SK-N-SH (cell line): Measurements from ENCODE around the gene SORL1. TPM values are rescaled to one million over a fixed set of nuclear protein-coding genes. Genes with fewer than 3 reads are reported as not detected.

Source experiments
- CTCF ChIA-PET: fragments of 300-600, 350-600 bp; formaldehyde crosslinking; extraction: SDS; loops from one replicate; lab custom pipeline; 2021; lab: Yijun Ruan, JAX
- POLR2A ChIA-PET: fragments of 350-600 bp; sonication (Branson Sonifier 250); formaldehyde crosslinking; extraction: SDS; loops from one replicate; lab custom pipeline; 2020; ENCODE audit warnings: antibody characterized with exemption, inconsistent platforms; lab: Yijun Ruan, JAX
- DNase-seq: peaks from one replicate; pipeline ENCODE4 v3.0.0; 2012
- H2AFZ ChIP-seq: fragments of 200-600 bp; sonication (generic); 2 replicates; pipeline ENCODE4 v1.8.1; 2016; ENCODE audit warnings: antibody characterized with exemption, mild to moderate bottlenecking, low read depth
- H3F3A ChIP-seq: fragments of 200-600 bp; sonication (generic); replicated peaks from 2 replicates; pipeline ENCODE3; 2016; ENCODE audit warnings: antibody characterized with exemption, mild to moderate bottlenecking; ENCODE audit not compliant: insufficient read depth
- H3K27ac ChIP-seq, 2 experiments: fragments of 200-500 bp in 1 of 2; fragments of 200-600 bp in 1 of 2; sonication (Bioruptor generic) in 1 of 2; sonication (generic), shearing (Covaris generic) in 1 of 2; 2 replicates each; pipeline versions ENCODE4 v1.5.1 to v1.6.1; 2014 to 2016; ENCODE audit warnings: low read depth in 2 of 2, inconsistent platforms in 1 of 2, low read length in 1 of 2, mild to moderate bottlenecking in 1 of 2, mixed read lengths in 1 of 2
- H3K27me3 ChIP-seq: fragments of 200-600 bp; sonication (generic), shearing (Covaris generic); 2 replicates; pipeline ENCODE4 v1.6.1; 2016; ENCODE audit warnings: mixed run types; ENCODE audit not compliant: insufficient read depth
- H3K36me3 ChIP-seq, 2 experiments: fragments of 200-500 bp in 1 of 2; fragments of 200-600 bp in 1 of 2; sonication (Bioruptor generic) in 1 of 2; sonication (generic) in 1 of 2; replicated peaks in 1 of 2; 2 replicates each; pipeline versions ENCODE3 to v1.5.1; 2014 to 2016; ENCODE audit warnings: low read length in 1 of 2, mild to moderate bottlenecking in 1 of 2; ENCODE audit not compliant: insufficient read depth in 2 of 2, control insufficient read depth in 1 of 2
- H3K4me1 ChIP-seq, 2 experiments: fragments of 200-500 bp in 1 of 2; fragments of 200-600 bp in 1 of 2; sonication (Bioruptor generic) in 1 of 2; sonication (generic), shearing (Covaris generic) in 1 of 2; 2 replicates each; pipeline versions ENCODE4 v1.5.1 to v1.6.1; 2014 to 2016; ENCODE audit warnings: low read depth in 1 of 2, low read length in 1 of 2, mixed run types in 1 of 2; ENCODE audit not compliant: insufficient read depth in 2 of 2, control insufficient read depth in 1 of 2
- H3K4me2 ChIP-seq: fragments of 200-600 bp; sonication (generic), shearing (Covaris generic); 2 replicates; pipeline ENCODE4 v1.6.1; 2017; ENCODE audit warnings: mixed run types
- H3K4me3 ChIP-seq, 2 experiments: fragments of 200-500 bp in 1 of 2; fragments of 200-600 bp in 1 of 2; sonication (Bioruptor generic) in 1 of 2; sonication (generic), shearing (Covaris generic) in 1 of 2; 2 replicates each; pipeline versions ENCODE4 v1.5.1 to v1.8.1; 2014 to 2016; ENCODE audit warnings: low read depth in 2 of 2, inconsistent platforms in 1 of 2, low read length in 1 of 2, mild to moderate bottlenecking in 1 of 2, mixed read lengths in 1 of 2, moderate library complexity in 1 of 2
- H3K79me2 ChIP-seq: fragments of 200-600 bp; sonication (generic); 2 replicates; pipeline ENCODE4 v1.8.1; 2017; ENCODE audit warnings: mild to moderate bottlenecking; ENCODE audit not compliant: insufficient read depth
- H3K9ac ChIP-seq: fragments of 200-600 bp; sonication (generic); 2 replicates; pipeline ENCODE4 v1.6.1; 2017; ENCODE audit warnings: mixed run types
- H3K9me2 ChIP-seq: fragments of 200-600 bp; sonication (generic); 2 replicates; pipeline ENCODE4 v1.6.1; 2017; ENCODE audit warnings: mixed run types
- H3K9me3 ChIP-seq: fragments of 200-600 bp; sonication (generic); 2 replicates; pipeline ENCODE4 v1.6.1; 2017; ENCODE audit warnings: mixed run types, mild to moderate bottlenecking, moderate library complexity
- H4K20me1 ChIP-seq: fragments of 200-600 bp; sonication (generic); 2 replicates; pipeline ENCODE4 v1.6.1; 2017; ENCODE audit warnings: mild to moderate bottlenecking, mixed run types; ENCODE audit not compliant: insufficient read depth
- EZH2phosphoT487 ChIP-seq: fragments of 200-600 bp; sonication (generic); IDR thresholded peaks from 2 replicates; pipeline ENCODE4 v1.6.1; 2017; ENCODE audit warnings: low read depth, mixed run types, mild to moderate bottlenecking, antibody characterized with exemption, moderate library complexity, borderline replicate concordance
- GABPA ChIP-seq: IDR thresholded peaks from 2 replicates; pipeline ENCODE4 v1.4.0; 2012; ENCODE audit warnings: low read depth, mild to moderate bottlenecking
- GATA2 ChIP-seq: sonication (generic); formaldehyde crosslinking; IDR thresholded peaks from 2 replicates; pipeline ENCODE4 v1.5.0; 2020; ENCODE audit warnings: mild to moderate bottlenecking, missing genetic modification reagents
- MEF2A ChIP-seq: IDR thresholded peaks from 2 replicates; pipeline ENCODE4 v1.4.0; 2012; ENCODE audit warnings: low read depth, borderline replicate concordance
- MXI1 ChIP-seq: IDR thresholded peaks from 2 replicates; pipeline ENCODE4 v1.6.1; 2012; ENCODE audit warnings: mild to moderate bottlenecking, low read depth, low read length, improper control_type of control experiment
- NFIC ChIP-seq: IDR thresholded peaks from 2 replicates; pipeline ENCODE4 v1.4.0; 2012; ENCODE audit warnings: borderline replicate concordance
- NRF1 ChIP-seq: IDR thresholded peaks from 2 replicates; pipeline ENCODE4 v1.6.1; 2012; ENCODE audit warnings: low read depth, mild to moderate bottlenecking, low read length
- POLR2AphosphoS5 ChIP-seq: IDR thresholded peaks from 2 replicates; pipeline ENCODE4 v1.6.1; 2012; ENCODE audit warnings: low read depth, low read length
- RXRA ChIP-seq: IDR thresholded peaks from 2 replicates; pipeline ENCODE4 v1.4.0; 2012; ENCODE audit warnings: low read depth, mild to moderate bottlenecking, borderline replicate concordance
- SIN3A ChIP-seq: IDR thresholded peaks from 2 replicates; pipeline ENCODE4 v1.6.1; 2012; ENCODE audit warnings: low read depth, mild to moderate bottlenecking, low read length, moderate library complexity, borderline replicate concordance
- TAF1 ChIP-seq: IDR thresholded peaks from 2 replicates; pipeline ENCODE4 v1.6.1; 2012; ENCODE audit warnings: low read depth, mild to moderate bottlenecking, low read length, moderate library complexity, borderline replicate concordance
- WGBS: methylation state at CpG from one replicate; pipeline ENCODE4 v1.1.6; 2017; ENCODE audit warnings: low lambda C conversion rate; 5-methylcytosine and 5-hydroxymethylcytosine counted together
- polyA plus RNA-seq, 3 experiments: library from polyadenylated mRNA; depleted of rRNA; stranded (reverse); fragments of >200 nt; gene quantifications; 2 replicates each; pipeline ENCODE4 v1.2.3, GENCODE V29; 2012
- TF ChIP-seq, protein P1 (sequence below): fragments of 200-600 bp; sonication (generic); IDR thresholded peaks from 2 replicates; pipeline ENCODE4 v1.6.1; 2017; ENCODE audit warnings: antibody characterized with exemption, mild to moderate bottlenecking, moderate library complexity
- TF ChIP-seq, protein P2 (sequence below): fragments of 150-350 bp; IDR thresholded peaks from 2 replicates; pipeline ENCODE4 v1.6.1; 2016; ENCODE audit warnings: mild to moderate bottlenecking, low read depth, low read length
- TF ChIP-seq, protein P3 (sequence below): fragments of 150-350 bp; IDR thresholded peaks from 2 replicates; pipeline ENCODE4 v1.6.1; 2017; ENCODE audit warnings: antibody characterized with exemption, low read length, low read depth, borderline replicate concordance
- TF ChIP-seq, protein P4 (sequence below): IDR thresholded peaks from 2 replicates; pipeline ENCODE4 v1.4.0; 2012; ENCODE audit warnings: low read depth

The SORL1 gene
- polyA plus RNA-seq, 1 of the 3 experiments (the other 2 are of a cell fraction) = 7.1 TPM

DNA sequence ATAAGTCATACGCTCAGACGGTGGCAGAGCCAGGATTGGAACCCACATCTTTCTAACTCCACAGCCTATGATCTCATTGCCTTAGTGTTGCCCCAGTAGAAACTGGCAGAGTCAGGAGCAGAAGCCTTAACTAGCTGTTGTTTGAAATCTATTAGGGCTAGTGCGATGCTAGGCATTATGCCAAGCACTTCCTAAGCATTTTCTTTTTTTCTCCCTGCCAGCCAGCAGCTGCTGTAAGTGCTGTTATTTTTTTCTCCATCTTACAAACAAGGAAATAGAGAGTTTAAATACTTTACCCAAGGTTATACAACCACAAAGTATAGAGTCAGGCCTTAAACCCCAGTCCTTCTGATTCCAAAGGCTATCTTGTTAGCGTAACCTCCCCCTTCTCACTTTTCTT, 161.6 kb downstream of the SORL1 start:
- Histone ChIP-seq H3K9ac (no peak overlapping the region), H3K9me2 (no peaks in the 10 kb centered on the region), H3K27ac (no peak overlapping the region), H2AFZ (no peak overlapping the region), H3K79me2 (no peaks in the 10 kb centered on the region), H3F3A (peaks cover 5% of the 10 kb centered on the region), H4K20me1 (no peaks in the 10 kb centered on the region), H3K27me3 (no peaks in the 10 kb centered on the region), H3K4me2 (no peak overlapping the region), H3K9me3 (no peaks in the 10 kb centered on the region), H3K4me1 (peaks cover 0 to 5% of the 10 kb centered on the region in 2 experiments; a peak in 3 of 4 replicates), H3K36me3 (peaks cover 0 to 3% of the 10 kb centered on the region in 2 experiments), H3K4me3 (no peak overlapping the region)
- DNase-seq = no peak
- TF ChIP-seq, protein P1, sequence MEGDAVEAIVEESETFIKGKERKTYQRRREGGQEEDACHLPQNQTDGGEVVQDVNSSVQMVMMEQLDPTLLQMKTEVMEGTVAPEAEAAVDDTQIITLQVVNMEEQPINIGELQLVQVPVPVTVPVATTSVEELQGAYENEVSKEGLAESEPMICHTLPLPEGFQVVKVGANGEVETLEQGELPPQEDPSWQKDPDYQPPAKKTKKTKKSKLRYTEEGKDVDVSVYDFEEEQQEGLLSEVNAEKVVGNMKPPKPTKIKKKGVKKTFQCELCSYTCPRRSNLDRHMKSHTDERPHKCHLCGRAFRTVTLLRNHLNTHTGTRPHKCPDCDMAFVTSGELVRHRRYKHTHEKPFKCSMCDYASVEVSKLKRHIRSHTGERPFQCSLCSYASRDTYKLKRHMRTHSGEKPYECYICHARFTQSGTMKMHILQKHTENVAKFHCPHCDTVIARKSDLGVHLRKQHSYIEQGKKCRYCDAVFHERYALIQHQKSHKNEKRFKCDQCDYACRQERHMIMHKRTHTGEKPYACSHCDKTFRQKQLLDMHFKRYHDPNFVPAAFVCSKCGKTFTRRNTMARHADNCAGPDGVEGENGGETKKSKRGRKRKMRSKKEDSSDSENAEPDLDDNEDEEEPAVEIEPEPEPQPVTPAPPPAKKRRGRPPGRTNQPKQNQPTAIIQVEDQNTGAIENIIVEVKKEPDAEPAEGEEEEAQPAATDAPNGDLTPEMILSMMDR = no peak
- no peak for TF ChIP-seq GABPA
- TF ChIP-seq, protein P2, sequence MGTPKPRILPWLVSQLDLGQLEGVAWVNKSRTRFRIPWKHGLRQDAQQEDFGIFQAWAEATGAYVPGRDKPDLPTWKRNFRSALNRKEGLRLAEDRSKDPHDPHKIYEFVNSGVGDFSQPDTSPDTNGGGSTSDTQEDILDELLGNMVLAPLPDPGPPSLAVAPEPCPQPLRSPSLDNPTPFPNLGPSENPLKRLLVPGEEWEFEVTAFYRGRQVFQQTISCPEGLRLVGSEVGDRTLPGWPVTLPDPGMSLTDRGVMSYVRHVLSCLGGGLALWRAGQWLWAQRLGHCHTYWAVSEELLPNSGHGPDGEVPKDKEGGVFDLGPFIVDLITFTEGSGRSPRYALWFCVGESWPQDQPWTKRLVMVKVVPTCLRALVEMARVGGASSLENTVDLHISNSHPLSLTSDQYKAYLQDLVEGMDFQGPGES = no peak
- TF ChIP-seq EZH2phosphoT487 = no peak
- no peak for TF ChIP-seq NRF1
- TF ChIP-seq, protein P3, sequence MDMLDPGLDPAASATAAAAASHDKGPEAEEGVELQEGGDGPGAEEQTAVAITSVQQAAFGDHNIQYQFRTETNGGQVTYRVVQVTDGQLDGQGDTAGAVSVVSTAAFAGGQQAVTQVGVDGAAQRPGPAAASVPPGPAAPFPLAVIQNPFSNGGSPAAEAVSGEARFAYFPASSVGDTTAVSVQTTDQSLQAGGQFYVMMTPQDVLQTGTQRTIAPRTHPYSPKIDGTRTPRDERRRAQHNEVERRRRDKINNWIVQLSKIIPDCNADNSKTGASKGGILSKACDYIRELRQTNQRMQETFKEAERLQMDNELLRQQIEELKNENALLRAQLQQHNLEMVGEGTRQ = no peak
- TF ChIP-seq TAF1 = no peak
- TF ChIP-seq, protein P4, sequence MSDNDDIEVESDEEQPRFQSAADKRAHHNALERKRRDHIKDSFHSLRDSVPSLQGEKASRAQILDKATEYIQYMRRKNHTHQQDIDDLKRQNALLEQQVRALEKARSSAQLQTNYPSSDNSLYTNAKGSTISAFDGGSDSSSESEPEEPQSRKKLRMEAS = no peak
- 87% methylated on average over 4 of the region's 4 CpGs for WGBS
- POLR2A ChIA-PET = no interaction called here
- CTCF ChIA-PET = no interaction called here

DNA sequence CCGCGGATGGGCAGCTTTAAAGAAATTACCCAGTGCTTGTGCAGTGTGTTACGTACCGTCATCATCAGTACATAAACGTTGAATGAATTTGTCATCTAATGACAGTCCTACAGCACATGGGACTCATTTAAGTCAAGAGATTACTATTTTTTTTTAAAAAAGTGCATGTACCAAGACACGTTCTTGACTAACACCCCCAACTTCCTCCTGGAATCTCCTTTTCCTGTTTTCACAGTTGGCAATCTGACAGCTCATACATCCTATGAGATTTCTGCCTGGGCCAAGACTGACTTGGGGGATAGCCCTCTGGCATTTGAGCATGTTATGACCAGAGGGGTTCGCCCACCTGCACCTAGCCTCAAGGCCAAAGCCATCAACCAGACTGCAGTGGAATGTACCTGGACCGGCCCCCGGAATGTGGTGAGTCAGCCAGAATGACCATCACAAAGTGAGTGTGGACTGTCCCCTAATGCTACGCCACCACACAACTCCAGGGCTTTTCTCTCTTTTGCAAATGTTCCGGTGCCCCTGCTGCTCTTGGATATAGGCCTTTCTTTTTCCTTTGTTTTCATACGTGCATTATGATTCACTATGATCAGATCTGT, 162.6 kb downstream of the SORL1 start:
- no peaks in the 10 kb centered on the region for H3K27me3 ChIP-seq
- no peak overlapping the region for H2AFZ ChIP-seq
- H3K27ac ChIP-seq = no peak overlapping the region
- H3K9ac ChIP-seq = no peak overlapping the region
- no peak overlapping the region for H3K4me3 ChIP-seq
- H3K4me1 ChIP-seq = peaks cover 0 to 5% of the 10 kb centered on the region in 2 experiments; a peak in 3 of 4 replicates
- peaks cover 5% of the 10 kb centered on the region for H3F3A ChIP-seq
- WGBS = 86% methylated on average over 11 of the region's 12 CpGs
- H3K9me2 ChIP-seq = no peaks in the 10 kb centered on the region
- no peaks in the 10 kb centered on the region for H3K9me3 ChIP-seq
- CTCF ChIA-PET = interaction anchor here (1.4 kb wide), 1 partner anchor 891 kb away, joined by 4 read pairs; no protein-coding TSS in a partner anchor
- H3K36me3 ChIP-seq = peaks cover 0 to 6% of the 10 kb centered on the region in 2 experiments
- TF ChIP-seq GATA2 (CRISPR knock-in tag) = no peak
- no peak for TF ChIP-seq MXI1
- no peak for TF ChIP-seq POLR2AphosphoS5
- TF ChIP-seq RXRA = no peak
- TF ChIP-seq MEF2A = no peak
- no peak for TF ChIP-seq NFIC
- no peak for TF ChIP-seq NRF1
- no peak for TF ChIP-seq SIN3A
- TF ChIP-seq EZH2phosphoT487 = no peak
- TF ChIP-seq, all 33 proteins: peak for 0
- no peak for DNase-seq
- POLR2A ChIA-PET = no interaction called here
- Histone ChIP-seq H3K79me2 (no peaks in the 10 kb centered on the region), H3K4me2 (no peak overlapping the region), H4K20me1 (no peaks in the 10 kb centered on the region)
